Hepatocyte (in vitro differentiated cells): ENCODE data around the gene NANOGP8.
"Not testable (repeated sequence)": the region's sequence is repeated elsewhere in the genome, so short reads cannot be mapped to it uniquely, and the experiment has no call there.

Experiments
- EZH2phosphoT487 ChIP-seq: fragments of 200-600 bp; sonication (generic); IDR thresholded peaks from one replicate; pipeline ENCODE4 v1.6.1; 2018; ENCODE audit warnings: antibody characterized with exemption, mild to moderate bottlenecking, low read depth, moderate library complexity; ENCODE audit not compliant: unreplicated experiment, severe bottlenecking
- TF ChIP-seq, protein P1 (sequence below): fragments of 200-600 bp; sonication (generic); IDR thresholded peaks from 2 replicates; pipeline ENCODE4 v1.5.1; 2016; ENCODE audit warnings: antibody characterized with exemption, mild to moderate bottlenecking; ENCODE audit not compliant: poor library complexity

DNA sequence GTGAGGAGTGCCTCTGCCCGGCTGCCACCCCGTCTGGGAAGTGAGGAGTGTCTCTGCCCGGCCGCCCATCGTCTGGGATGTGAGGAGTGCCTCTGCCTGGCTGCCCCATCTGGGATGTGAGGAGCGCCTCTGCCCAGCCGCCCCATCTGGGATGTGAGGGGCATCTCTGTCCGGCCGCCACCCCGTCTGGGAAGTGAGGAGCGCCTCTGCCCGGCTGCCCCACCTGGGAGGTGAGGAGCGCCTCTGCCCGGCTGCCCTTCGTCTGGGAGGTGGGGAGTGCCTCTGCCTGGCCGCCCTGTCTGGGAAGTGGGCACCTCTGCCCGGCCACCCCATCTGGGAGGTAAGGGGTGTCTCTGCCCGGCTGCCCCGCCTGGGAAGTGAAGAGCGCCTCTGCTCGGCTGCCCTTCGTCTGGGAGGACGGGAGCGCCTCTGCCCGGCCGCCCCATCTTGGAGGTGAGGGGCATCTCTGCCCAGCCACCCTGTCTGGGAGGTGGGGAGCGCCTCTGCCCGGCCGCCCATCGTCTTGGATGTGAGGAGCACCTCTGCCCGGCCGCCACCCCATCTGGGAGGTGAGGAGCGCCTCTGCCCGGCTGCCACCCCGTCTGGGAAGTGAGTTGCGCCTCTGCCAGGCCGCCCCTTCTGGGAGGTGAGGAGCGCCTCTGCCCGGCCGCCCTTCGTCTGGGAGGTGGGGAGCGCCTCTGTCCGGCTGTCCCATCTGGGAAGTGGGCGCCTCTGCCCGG, 3.3 kb downstream of the NANOGP8 start:
- TF ChIP-seq, protein P1, sequence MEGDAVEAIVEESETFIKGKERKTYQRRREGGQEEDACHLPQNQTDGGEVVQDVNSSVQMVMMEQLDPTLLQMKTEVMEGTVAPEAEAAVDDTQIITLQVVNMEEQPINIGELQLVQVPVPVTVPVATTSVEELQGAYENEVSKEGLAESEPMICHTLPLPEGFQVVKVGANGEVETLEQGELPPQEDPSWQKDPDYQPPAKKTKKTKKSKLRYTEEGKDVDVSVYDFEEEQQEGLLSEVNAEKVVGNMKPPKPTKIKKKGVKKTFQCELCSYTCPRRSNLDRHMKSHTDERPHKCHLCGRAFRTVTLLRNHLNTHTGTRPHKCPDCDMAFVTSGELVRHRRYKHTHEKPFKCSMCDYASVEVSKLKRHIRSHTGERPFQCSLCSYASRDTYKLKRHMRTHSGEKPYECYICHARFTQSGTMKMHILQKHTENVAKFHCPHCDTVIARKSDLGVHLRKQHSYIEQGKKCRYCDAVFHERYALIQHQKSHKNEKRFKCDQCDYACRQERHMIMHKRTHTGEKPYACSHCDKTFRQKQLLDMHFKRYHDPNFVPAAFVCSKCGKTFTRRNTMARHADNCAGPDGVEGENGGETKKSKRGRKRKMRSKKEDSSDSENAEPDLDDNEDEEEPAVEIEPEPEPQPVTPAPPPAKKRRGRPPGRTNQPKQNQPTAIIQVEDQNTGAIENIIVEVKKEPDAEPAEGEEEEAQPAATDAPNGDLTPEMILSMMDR: not testable (repeated sequence)
- TF ChIP-seq EZH2phosphoT487: not testable (repeated sequence)
